Mucosa of rectum (tissue), 2 donors: ENCODE data around the gene MAP3K9.
"Not testable (repeated sequence)": the region's sequence is repeated elsewhere in the genome, so short reads cannot be mapped to it uniquely, and the experiment has no call there.

Experiments
- H3K27ac ChIP-seq, 2 donors: one replicate each; pipeline ENCODE4 v1.7.0; 2013; ENCODE audit warnings: inconsistent platforms in 2 of 2, low read depth in 2 of 2, low read length in 2 of 2
- H3K27me3 ChIP-seq, 2 donors: one replicate each; pipeline ENCODE4 v1.7.0; 2013; ENCODE audit warnings: low read length in 2 of 2; ENCODE audit not compliant: control insufficient read depth in 2 of 2, insufficient read depth in 2 of 2
- H3K36me3 ChIP-seq, 2 donors: one replicate each; pipeline ENCODE4 v1.7.0; 2013; ENCODE audit warnings: low read length in 2 of 2; ENCODE audit not compliant: control insufficient read depth in 2 of 2, insufficient read depth in 2 of 2
- H3K4me1 ChIP-seq, 2 donors: one replicate each; pipeline ENCODE4 v1.7.0; 2013; ENCODE audit warnings: low read length in 2 of 2, mild to moderate bottlenecking in 1 of 2; ENCODE audit not compliant: control insufficient read depth in 2 of 2, insufficient read depth in 2 of 2
- H3K4me3 ChIP-seq, 2 donors: one replicate each; pipeline ENCODE4 v1.7.0; 2013; ENCODE audit warnings: low read length in 2 of 2
- H3K9ac ChIP-seq, 2 donors: one replicate each; pipeline ENCODE4 v1.7.0; 2013; ENCODE audit warnings: low read length in 2 of 2, low read depth in 1 of 2, mild to moderate bottlenecking in 1 of 2
- H3K9me3 ChIP-seq, 2 donors: one replicate each; pipeline ENCODE4 v1.7.0; 2013; ENCODE audit warnings: low read length in 2 of 2; ENCODE audit not compliant: control insufficient read depth in 2 of 2
- donor health status: healthy.
- donor health status: Normal muscosa, but diverticular disease.

The MAP3K9 gene

GRCh38 chr14:70704960-70705359 lies 104.4 kb downstream of the MAP3K9 start:
- Histone ChIP-seq H3K36me3 (no peaks in the 10 kb centered on the region), H3K4me1 (no peaks in the 10 kb centered on the region), H3K27ac (no peak overlapping the region), H3K4me3 (no peak overlapping the region), H3K9me3 (no peaks in the 10 kb centered on the region), H3K27me3 (peaks cover 0 to 4% of the 10 kb centered on the region in 2 donors), H3K9ac (no peak overlapping the region)

DNA sequence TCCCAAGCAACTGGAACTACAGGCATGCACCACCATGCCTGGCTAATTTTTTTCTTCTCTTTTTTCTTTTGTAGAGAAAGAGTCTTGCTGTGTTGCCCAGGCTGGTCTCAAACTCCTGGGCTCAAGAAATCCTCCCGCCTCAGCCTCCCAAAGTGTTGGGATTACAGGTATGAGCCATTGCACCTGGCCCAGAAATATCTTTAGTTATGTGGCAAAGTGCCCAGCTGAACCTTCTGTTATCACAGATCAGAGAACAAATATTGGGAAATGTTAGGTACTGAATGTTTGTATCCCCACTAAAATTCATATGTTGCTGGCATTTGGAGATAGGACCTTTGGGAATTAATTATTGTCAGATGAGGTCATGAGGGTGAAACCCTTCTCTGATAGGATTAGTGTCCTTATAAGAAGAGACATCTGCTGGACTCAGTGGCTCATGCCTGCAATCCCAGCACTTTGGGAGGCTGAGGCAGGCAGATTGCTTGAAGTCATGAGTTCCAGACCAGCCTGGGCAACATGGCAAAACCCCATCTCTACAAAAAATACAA lies 105.6 kb downstream of the MAP3K9 start:
- not testable (repeated sequence) for H3K4me3 ChIP-seq, H3K9ac ChIP-seq, H3K27me3 ChIP-seq, H3K4me1 ChIP-seq, H3K9me3 ChIP-seq, H3K27ac ChIP-seq, H3K36me3 ChIP-seq

GRCh38 chr14:70702161-70702560 lies 107.2 kb downstream of the MAP3K9 start:
- H3K9me3 ChIP-seq, result no peaks in the 10 kb centered on the region

GRCh38 chr14:70701610-70702009 lies 107.7 kb downstream of the MAP3K9 start:
- H3K9ac ChIP-seq, result no peak overlapping the region
- H3K4me1 ChIP-seq, result peaks cover 3 to 8% of the 10 kb centered on the region in 2 donors
- H3K27ac ChIP-seq, result no peak overlapping the region
- peaks cover 0 to 4% of the 10 kb centered on the region in 2 donors for H3K27me3 ChIP-seq
- H3K9me3 ChIP-seq, result no peaks in the 10 kb centered on the region
- no peaks in the 10 kb centered on the region for H3K36me3 ChIP-seq
- no peak overlapping the region for H3K4me3 ChIP-seq

More at GRCh38 chr14:70702161-70702560, 107.2 kb downstream of the MAP3K9 start:
- H3K36me3 ChIP-seq, result no peaks in the 10 kb centered on the region
- H3K9ac ChIP-seq, result no peak overlapping the region
- H3K4me3 ChIP-seq, result no peak overlapping the region
- peaks cover 3 to 8% of the 10 kb centered on the region in 2 donors for H3K4me1 ChIP-seq
- H3K27me3 ChIP-seq, result peaks cover 0 to 4% of the 10 kb centered on the region in 2 donors
- no peak overlapping the region for H3K27ac ChIP-seq

DNA sequence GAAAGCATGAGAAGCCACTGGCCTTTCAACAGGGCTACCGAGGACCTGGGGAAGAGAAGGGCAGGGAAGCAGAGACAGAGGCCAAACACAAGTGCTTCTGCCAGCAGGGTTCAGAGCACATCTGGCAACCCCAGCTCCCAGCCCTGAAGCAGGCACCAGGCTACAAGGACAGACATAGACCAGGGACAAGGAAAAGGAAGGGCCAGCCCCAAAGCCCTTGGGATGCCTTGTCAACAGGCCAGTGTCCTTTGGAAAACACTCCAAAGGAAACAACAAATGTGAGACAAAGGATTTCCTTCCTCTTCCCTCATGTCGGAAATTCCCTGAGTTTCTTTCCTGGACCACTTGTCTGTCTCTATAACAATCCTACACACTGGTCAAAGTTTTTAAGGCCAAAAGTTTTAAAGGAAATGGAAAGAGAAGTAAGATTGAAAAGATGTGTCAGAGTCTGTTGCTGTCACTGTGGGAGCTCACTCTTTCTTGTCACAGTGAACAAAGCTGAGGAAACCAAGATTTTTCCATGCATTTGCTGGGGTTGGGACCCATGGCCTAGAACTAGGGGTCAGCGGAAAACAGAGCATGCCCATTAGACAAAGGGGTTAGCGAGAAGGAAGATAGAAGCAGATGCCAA lies 108.2 kb downstream of the MAP3K9 start:
- H3K27me3 ChIP-seq, result peaks cover 0 to 2% of the 10 kb centered on the region in 2 donors
- H3K27ac ChIP-seq, result no peak overlapping the region
- no peak overlapping the region for H3K4me3 ChIP-seq
- peaks cover 3 to 8% of the 10 kb centered on the region in 2 donors for H3K4me1 ChIP-seq
- no peaks in the 10 kb centered on the region for H3K9me3 ChIP-seq
- H3K36me3 ChIP-seq, result no peaks in the 10 kb centered on the region
- H3K9ac ChIP-seq, result no peak overlapping the region

- H3K27ac ChIP-seq, result no peak overlapping the region
- H3K4me3 ChIP-seq, result no peak overlapping the region
- H3K9me3 ChIP-seq, result no peaks in the 10 kb centered on the region
- H3K9ac ChIP-seq, result no peak overlapping the region
- peaks cover 3 to 8% of the 10 kb centered on the region in 2 donors for H3K4me1 ChIP-seq
- no peaks in the 10 kb centered on the region for H3K27me3 ChIP-seq
- H3K36me3 ChIP-seq, result no peaks in the 10 kb centered on the region
Measured at GRCh38 chr14:70699646-70700045, 109.7 kb downstream of the MAP3K9 start.

DNA sequence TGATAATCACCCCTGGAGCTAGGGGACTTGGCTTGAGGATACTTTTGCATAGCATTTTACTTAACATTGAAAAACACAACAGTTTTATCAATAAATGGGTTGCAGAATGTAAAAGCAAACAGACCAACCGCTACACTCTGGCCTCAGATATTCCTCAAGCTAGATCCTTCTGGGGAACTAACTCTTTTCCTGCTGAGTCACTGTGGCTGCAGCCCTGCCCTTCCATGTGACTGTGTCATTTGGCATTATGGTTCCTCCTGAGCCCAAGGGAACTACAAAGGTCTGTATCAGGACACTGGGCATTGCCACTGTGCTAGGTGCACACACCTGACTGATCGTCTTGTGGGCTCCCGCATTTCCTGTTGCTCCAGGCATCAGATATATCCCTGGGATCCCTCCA lies 111.0 kb downstream of the MAP3K9 start:
- peaks cover 3 to 8% of the 10 kb centered on the region in 2 donors for H3K4me1 ChIP-seq
- no peak overlapping the region for H3K9ac ChIP-seq
- H3K27ac ChIP-seq, result no peak overlapping the region
- H3K27me3 ChIP-seq, result no peaks in the 10 kb centered on the region
- no peak overlapping the region for H3K4me3 ChIP-seq
- H3K9me3 ChIP-seq, result no peaks in the 10 kb centered on the region
- H3K36me3 ChIP-seq, result no peaks in the 10 kb centered on the region

DNA sequence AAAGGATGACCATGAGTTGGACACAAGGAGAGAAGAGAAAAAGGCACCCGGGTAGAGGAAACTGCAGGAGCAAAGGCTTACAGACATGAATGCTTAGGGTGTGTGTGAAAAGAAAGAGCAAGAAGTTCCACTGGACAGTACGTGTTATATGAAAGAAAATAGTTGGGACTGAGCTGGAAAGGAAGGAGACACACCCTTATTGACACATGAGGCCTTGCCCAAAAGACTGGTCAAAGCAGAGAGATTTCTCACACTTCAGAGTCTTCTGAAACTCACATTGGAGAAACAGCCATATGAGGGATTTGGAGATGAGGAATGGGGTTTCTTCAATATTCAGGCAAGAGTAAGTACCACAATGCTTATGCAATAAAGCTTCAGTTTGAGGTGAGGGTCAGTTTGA lies 111.6 kb downstream of the MAP3K9 start:
- Histone ChIP-seq H3K36me3 (no peaks in the 10 kb centered on the region), H3K27me3 (no peaks in the 10 kb centered on the region), H3K4me1 (peaks cover 3 to 8% of the 10 kb centered on the region in 2 donors), H3K27ac (no peak overlapping the region), H3K4me3 (no peak overlapping the region), H3K9ac (no peak overlapping the region), H3K9me3 (no peaks in the 10 kb centered on the region)

DNA sequence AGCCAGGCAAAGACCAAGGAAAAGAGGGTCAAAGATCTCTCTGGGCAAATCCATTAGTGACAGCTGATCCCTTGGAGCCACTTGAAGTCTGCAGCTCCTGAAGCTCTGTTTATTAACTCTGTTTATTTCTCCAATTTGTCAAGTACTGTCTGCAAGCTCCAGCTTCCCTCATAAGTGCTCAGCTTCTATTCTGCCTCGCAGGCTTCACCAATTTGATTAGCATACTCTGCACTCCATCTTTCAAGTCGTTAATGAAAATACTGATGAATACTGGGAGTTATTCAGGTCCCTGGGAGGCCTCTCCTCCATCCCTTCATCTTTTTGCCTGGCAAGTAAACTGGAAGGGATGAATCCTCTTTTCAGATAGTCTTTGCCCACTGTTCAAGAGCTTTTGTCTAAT lies 113.3 kb downstream of the MAP3K9 start:
- Histone ChIP-seq H3K27ac (no peak overlapping the region), H3K9ac (no peak overlapping the region), H3K36me3 (no peaks in the 10 kb centered on the region), H3K4me3 (no peak overlapping the region), H3K4me1 (peaks cover 3 to 8% of the 10 kb centered on the region in 2 donors), H3K27me3 (no peaks in the 10 kb centered on the region), H3K9me3 (no peaks in the 10 kb centered on the region)

GRCh38 chr14:70692210-70692609 lies 117.1 kb downstream of the MAP3K9 start:
- no peaks in the 10 kb centered on the region for H3K36me3 ChIP-seq
- H3K4me1 ChIP-seq, result peaks cover 0 to under 1% of the 10 kb centered on the region in 2 donors
- no peaks in the 10 kb centered on the region for H3K27me3 ChIP-seq
- H3K9ac ChIP-seq, result no peak overlapping the region
- H3K9me3 ChIP-seq, result no peaks in the 10 kb centered on the region
- no peak overlapping the region for H3K4me3 ChIP-seq
- H3K27ac ChIP-seq, result no peak overlapping the region
